ENCODE measurements around the gene MS4A4E. TPM values are rescaled to one million over a fixed set of nuclear protein-coding genes. Genes with fewer than 3 reads are reported as not detected.

The MS4A4E gene
- polyA plus RNA-seq, 1 donor (not counting 4 experiments of a cell fraction or from before 2014, with no cell fraction given) = not detected

DNA sequence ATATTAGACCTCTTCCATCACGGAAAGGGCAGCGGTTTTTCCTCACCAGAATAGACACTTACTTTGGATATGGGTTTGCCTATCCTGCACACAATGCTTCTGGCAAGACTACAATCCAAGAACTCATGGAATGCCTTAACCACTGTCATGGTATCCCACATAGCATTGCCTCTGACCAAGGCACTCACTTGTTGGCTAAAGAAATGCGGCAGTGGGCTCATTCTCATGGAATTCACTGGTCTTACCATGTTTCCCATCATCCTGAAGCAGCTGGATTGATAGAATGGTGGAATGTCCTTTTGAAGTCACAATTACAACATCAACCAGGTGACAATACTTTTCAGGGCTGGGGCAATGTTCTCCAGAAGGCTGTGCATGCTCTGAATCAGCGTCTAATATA, 20.8 kb downstream of the MS4A4E start:
- FAIRE-seq (no peak), DNase-seq (ENCODE audit: low read depth, low spot score) (no peak)
- Histone ChIP-seq H3K9me3 (ENCODE audit: control insufficient read depth, low read depth, low read length) (no peaks in the 10 kb centered on the region), H3K27me3 (ENCODE audit: control insufficient read depth, extremely low read depth, insufficient read depth, low read length) (no peaks in the 10 kb centered on the region), H3K79me2 (ENCODE audit: control insufficient read depth, insufficient read depth, low read length) (no peaks in the 10 kb centered on the region), H3K4me2 (ENCODE audit: control insufficient read depth, extremely low read depth, insufficient read depth, low read depth, low read length) (no peak overlapping the region), H3K9me1 (ENCODE audit: control insufficient read depth, extremely low read depth, insufficient read depth, low read length) (no peaks in the 10 kb centered on the region), H3K36me3 (ENCODE audit: control insufficient read depth in 2 of 2, extremely low read depth in 1 of 2, insufficient read depth in 2 of 2, low read length in 2 of 2) (no peaks in the 10 kb centered on the region), H3K4me3 (ENCODE audit: control insufficient read depth in 2 of 3, extremely low read depth in 1 of 3, insufficient read depth in 2 of 3, low read depth in 1 of 3, low read length in 3 of 3) (no peak overlapping the region), H2AFZ (ENCODE audit: control insufficient read depth, low read length) (no peak overlapping the region), H3K27ac (ENCODE audit: control insufficient read depth, insufficient read depth, low read length) (no peak overlapping the region), H4K20me1 (ENCODE audit: control insufficient read depth, extremely low read depth, insufficient read depth, low read length) (no peaks in the 10 kb centered on the region), H3K4me1 (ENCODE audit: control insufficient read depth, extremely low read depth, insufficient read depth, low read length) (no peaks in the 10 kb centered on the region), H3K9ac (ENCODE audit: control insufficient read depth, extremely low read depth, insufficient read depth, low read length) (no peak overlapping the region)
- dilution Hi-C loops (cut with MboI; ENCODE audit: extremely low pct_ligation_motif_present, low sequenced_read_pairs) = no loop called here
- TF ChIP-seq EZH2 (IDR thresholded peaks at IDR 0.05; ENCODE audit: low read length) (no peak), CTCF (optimal IDR thresholded peaks at IDR 0.05 in 1 of 3, IDR thresholded peaks at IDR 0.05 in 1 of 3, conservative IDR thresholded peaks at IDR 0.05 in 1 of 3; ENCODE audit: extremely low read depth in 1 of 3, insufficient read depth in 2 of 3, low read length in 3 of 3) (no peak)

- DNase-seq (ENCODE audit: low read depth, low spot score) (no peak), FAIRE-seq (no peak)
- Histone ChIP-seq H3K4me1 (ENCODE audit: control insufficient read depth, extremely low read depth, insufficient read depth, low read length) (no peaks in the 10 kb centered on the region), H3K79me2 (ENCODE audit: control insufficient read depth, insufficient read depth, low read length) (no peaks in the 10 kb centered on the region), H3K4me3 (ENCODE audit: control insufficient read depth in 2 of 3, extremely low read depth in 1 of 3, insufficient read depth in 2 of 3, low read depth in 1 of 3, low read length in 3 of 3) (no peak overlapping the region), H3K9ac (ENCODE audit: control insufficient read depth, extremely low read depth, insufficient read depth, low read length) (no peak overlapping the region), H3K27me3 (ENCODE audit: control insufficient read depth, extremely low read depth, insufficient read depth, low read length) (no peaks in the 10 kb centered on the region), H2AFZ (ENCODE audit: control insufficient read depth, low read length) (no peak overlapping the region), H3K9me3 (ENCODE audit: control insufficient read depth, low read depth, low read length) (no peaks in the 10 kb centered on the region), H4K20me1 (ENCODE audit: control insufficient read depth, extremely low read depth, insufficient read depth, low read length) (no peaks in the 10 kb centered on the region), H3K27ac (ENCODE audit: control insufficient read depth, insufficient read depth, low read length) (no peak overlapping the region), H3K4me2 (ENCODE audit: control insufficient read depth, extremely low read depth, insufficient read depth, low read depth, low read length) (no peak overlapping the region), H3K36me3 (ENCODE audit: control insufficient read depth in 2 of 2, extremely low read depth in 1 of 2, insufficient read depth in 2 of 2, low read length in 2 of 2) (no peaks in the 10 kb centered on the region), H3K9me1 (ENCODE audit: control insufficient read depth, extremely low read depth, insufficient read depth, low read length) (no peaks in the 10 kb centered on the region)
- TF ChIP-seq EZH2 (IDR thresholded peaks at IDR 0.05; ENCODE audit: low read length) = no peak
- TF ChIP-seq CTCF (optimal IDR thresholded peaks at IDR 0.05 in 1 of 3, IDR thresholded peaks at IDR 0.05 in 1 of 3, conservative IDR thresholded peaks at IDR 0.05 in 1 of 3; ENCODE audit: extremely low read depth in 1 of 3, insufficient read depth in 2 of 3, low read length in 3 of 3) = no peak
- dilution Hi-C loops (cut with MboI; ENCODE audit: extremely low pct_ligation_motif_present, low sequenced_read_pairs) = no loop called here
These were observed 21.2 kb downstream of the MS4A4E start for GRCh38 chr11:60221692-60222091.
